HUES48 (cell line): ENCODE measurements around the gene SLC7A9.

Experiments used
- H3K27ac ChIP-seq: one replicate; pipeline ENCODE4 v1.7.0; 2013; ENCODE audit warnings: low read depth, low read length, inconsistent platforms
- H3K27me3 ChIP-seq: 2 replicates; pipeline ENCODE4 v1.6.1; 2013; ENCODE audit warnings: mild to moderate bottlenecking, low read length; ENCODE audit not compliant: control insufficient read depth, insufficient read depth
- H3K36me3 ChIP-seq: 2 replicates; pipeline ENCODE4 v1.6.1; 2013; ENCODE audit warnings: low read length; ENCODE audit not compliant: control insufficient read depth, insufficient read depth
- H3K4me1 ChIP-seq: 2 replicates; pipeline ENCODE4 v1.6.1; 2013; ENCODE audit warnings: mild to moderate bottlenecking, low read length; ENCODE audit not compliant: control insufficient read depth, insufficient read depth
- H3K4me3 ChIP-seq: 2 replicates; pipeline ENCODE4 v1.5.1; 2013; ENCODE audit warnings: mild to moderate bottlenecking, low read depth, low read length
- H3K9ac ChIP-seq: 2 replicates; pipeline ENCODE4 v1.6.1; 2013; ENCODE audit warnings: mild to moderate bottlenecking, low read depth, low read length, moderate library complexity
- H3K9me3 ChIP-seq: 2 replicates; pipeline ENCODE4 v1.6.1; 2013; ENCODE audit warnings: low read length; ENCODE audit not compliant: control insufficient read depth, insufficient read depth

Gene SLC7A9

DNA sequence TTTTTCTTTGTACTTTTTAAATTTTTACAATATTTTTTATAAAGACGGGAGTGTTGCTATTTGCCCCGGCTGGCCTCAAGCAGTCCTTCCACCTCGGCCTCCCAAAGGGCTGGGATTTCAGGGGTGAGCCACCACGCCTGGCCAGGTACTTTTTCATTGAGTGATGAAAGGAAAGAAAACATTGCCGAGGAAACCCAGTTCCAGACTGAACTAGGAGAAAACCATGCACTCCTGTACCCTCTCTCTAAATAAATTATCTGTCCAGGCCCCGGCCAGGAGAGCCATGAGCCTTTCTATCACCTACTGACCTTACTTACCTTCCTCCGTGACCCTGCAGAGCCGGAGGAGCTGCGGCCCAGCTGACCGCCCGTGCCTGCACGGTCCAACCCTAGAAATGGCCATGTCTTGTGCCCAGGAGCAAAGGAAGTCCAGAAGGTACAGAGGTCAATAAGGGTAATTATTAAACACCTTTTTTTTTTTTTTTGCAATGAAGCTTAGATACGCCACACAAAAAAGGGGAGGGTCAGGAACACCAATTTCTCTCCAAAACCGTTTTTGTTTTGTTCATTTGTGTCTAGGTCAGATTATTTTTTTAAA lies at the start of gene SLC7A9:
Gene SLC7A9 (minus strand): TSS at position 399 of the 597 bp plus-strand sequence. CDS start 1,233 bp downstream, outside the sequence.
- no peak within 1 kb of the TSS for H3K4me3 ChIP-seq
- H3K9ac ChIP-seq = no peak within 1 kb of the TSS
- no peak within 1 kb of the TSS for H3K27ac ChIP-seq
- no peaks in the 10 kb centered on the region for H3K36me3 ChIP-seq
- H3K9me3 ChIP-seq = no peaks in the 10 kb centered on the region
- H3K4me1 ChIP-seq = peaks cover 5% of the 10 kb centered on the region; the same call in 1 of the 2 replicates
- H3K27me3 ChIP-seq = no peaks in the 10 kb centered on the region

DNA sequence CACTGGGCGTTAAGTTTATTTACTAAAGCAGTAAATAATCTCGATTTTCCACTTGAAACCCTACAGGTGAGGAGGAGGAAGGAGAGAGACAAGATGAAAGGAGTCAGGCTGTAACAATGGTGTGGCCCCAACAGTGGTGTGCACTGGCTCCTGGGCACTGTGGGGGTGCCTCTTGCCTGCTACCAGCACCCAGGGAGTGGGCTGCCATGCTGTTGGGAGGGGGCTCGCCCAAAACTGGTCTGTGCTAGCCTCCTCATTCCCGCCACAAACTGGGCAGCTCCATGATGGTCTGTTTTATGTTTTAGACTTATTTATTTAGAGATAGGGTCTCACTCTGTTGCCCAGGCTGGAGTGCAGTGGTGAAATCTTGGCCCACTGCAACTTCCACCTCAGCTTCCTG lies 49.8 kb upstream of the SLC7A9 start:
- Histone ChIP-seq H3K4me1 (peaks cover 16% of the 10 kb centered on the region), H3K27me3 (no peaks in the 10 kb centered on the region), H3K9me3 (no peaks in the 10 kb centered on the region), H3K36me3 (peaks cover 10% of the 10 kb centered on the region; the same call in 1 of the 2 replicates), H3K4me3 (no peak overlapping the region), H3K27ac (no peak overlapping the region), H3K9ac (no peak overlapping the region)

DNA sequence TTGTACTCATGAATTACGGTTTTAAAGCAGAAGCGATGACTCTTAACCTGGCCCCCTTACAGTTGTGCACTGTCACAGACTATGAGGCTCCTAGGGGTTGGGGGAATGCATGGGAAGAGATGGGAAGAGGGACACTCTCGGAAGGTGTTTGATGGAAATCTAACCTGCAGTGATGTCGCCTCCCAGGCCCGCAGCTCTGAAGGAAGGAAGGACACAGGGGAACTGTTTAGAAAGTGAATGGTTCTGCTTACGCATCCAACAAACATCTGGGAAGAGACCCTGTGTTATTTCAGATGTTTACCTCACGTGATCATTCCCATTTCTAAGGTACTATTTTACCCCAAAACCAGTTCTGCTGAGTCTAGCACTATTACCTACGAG lies 48.0 kb upstream of the SLC7A9 start:
- Histone ChIP-seq H3K4me1 (peaks cover 16% of the 10 kb centered on the region), H3K9me3 (no peaks in the 10 kb centered on the region), H3K27ac (peak overlapping the region; percentile 76), H3K27me3 (no peaks in the 10 kb centered on the region), H3K9ac (no peak overlapping the region; the same call in 1 of the 2 replicates), H3K36me3 (peaks cover 6% of the 10 kb centered on the region; the same call in 1 of the 2 replicates), H3K4me3 (no peak overlapping the region)

DNA sequence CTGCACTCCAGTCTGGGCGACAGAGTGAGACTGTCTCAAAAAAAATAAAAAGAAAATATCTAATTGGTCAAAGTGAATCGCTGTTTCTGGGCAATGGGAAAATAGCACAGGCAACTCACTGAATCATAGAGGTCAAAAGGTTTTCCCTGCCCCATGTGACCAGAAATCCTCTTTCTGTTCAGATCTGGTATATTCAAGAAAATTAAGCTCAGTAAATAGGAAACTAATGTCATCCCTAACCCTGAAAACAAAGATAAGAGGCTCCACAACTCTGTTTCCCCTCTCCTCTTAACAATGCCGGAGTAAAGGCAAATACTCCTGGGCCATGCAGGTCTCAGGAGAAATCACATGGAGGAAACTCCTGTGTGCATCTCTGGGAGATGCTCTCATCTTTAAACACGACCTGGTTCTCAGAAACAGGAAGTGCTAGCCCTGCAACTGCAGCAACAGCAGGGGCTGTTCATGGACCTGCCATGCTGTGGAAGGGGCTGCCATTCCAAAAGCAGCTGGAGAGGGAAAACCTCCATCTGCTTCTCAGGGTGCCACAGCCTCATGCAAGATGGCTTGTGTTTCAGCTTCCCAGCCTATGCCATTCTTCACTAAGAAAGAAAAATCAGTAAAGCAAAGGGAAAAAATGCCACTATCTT lies 47.5 kb upstream of the SLC7A9 start:
- Histone ChIP-seq H3K36me3 (peaks cover 6% of the 10 kb centered on the region; the same call in 1 of the 2 replicates), H3K9ac (no peak overlapping the region; the same call in 1 of the 2 replicates), H3K27me3 (no peaks in the 10 kb centered on the region), H3K4me3 (no peak overlapping the region), H3K4me1 (peaks cover 16% of the 10 kb centered on the region), H3K27ac (peak overlapping the region; percentile 76), H3K9me3 (no peaks in the 10 kb centered on the region)

DNA sequence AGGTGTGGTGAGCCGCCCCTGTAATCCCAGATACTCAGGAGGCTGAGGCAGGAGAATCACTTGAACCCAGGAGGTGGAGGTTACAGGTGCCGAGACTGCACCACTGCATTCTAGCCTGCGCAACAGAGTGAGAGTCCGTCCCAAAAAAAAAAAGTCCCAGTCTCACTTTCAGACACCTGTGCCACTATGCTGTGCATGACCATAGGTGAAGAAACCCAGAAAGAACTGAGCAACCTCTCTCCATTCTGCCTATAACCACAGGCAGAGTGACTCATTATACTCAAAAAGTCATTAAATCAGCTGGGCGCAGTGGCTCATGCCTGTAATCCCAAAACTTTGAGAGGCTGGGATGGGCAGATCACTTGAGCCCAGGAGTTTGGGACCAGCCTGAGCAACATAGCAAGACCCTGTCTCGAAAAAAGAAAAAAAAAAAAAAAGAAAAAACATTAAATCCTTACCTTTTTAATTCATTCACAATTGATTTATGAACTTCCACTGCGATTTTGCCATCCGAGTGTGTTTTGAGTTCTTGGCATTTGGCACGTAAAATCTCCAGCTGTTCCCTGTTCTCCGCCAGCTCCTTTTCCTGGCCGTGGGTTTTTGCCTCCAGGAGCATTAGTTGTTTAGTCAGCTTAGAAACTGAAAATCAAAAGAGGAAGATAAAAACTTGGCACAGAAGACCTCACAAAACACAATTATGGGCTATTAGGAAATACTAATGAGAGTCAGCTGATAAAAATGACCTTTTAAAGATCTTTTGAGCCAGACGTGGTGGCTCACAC lies 45.5 kb upstream of the SLC7A9 start:
- Histone ChIP-seq H3K9me3 (no peaks in the 10 kb centered on the region), H3K9ac (no peak overlapping the region), H3K27me3 (no peaks in the 10 kb centered on the region), H3K36me3 (peaks cover 6% of the 10 kb centered on the region; the same call in 1 of the 2 replicates), H3K4me1 (peaks cover 16% of the 10 kb centered on the region), H3K4me3 (no peak overlapping the region), H3K27ac (no peak overlapping the region)

- Histone ChIP-seq H3K9ac (no peak overlapping the region), H3K27ac (no peak overlapping the region), H3K36me3 (peaks cover 9% of the 10 kb centered on the region), H3K9me3 (no peaks in the 10 kb centered on the region), H3K4me1 (no peaks in the 10 kb centered on the region), H3K27me3 (no peaks in the 10 kb centered on the region), H3K4me3 (no peak overlapping the region)
These were observed 41.9 kb upstream of the SLC7A9 start for GRCh38 chr19:32911467-32911866.

DNA sequence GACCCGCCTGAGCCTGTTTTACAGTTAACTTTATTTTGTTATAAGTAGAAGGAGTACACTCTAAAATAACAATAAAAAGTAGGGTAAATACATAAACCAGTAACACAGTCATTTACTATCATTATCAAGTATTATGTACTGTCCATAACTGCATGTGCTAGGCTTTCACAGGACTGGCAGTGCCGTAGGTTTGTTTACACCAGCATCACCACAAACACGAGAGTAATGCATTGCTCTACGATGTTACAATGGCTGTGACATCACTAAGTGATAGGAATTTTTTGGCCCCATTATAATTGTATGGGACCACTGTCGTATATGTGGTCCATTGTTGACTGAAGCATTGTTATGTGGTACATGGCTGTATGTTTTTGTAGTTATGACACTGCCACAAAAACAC lies 41.3 kb upstream of the SLC7A9 start:
- H3K27me3 ChIP-seq = no peaks in the 10 kb centered on the region
- no peaks in the 10 kb centered on the region for H3K9me3 ChIP-seq
- no peak overlapping the region for H3K27ac ChIP-seq
- no peaks in the 10 kb centered on the region for H3K4me1 ChIP-seq
- H3K9ac ChIP-seq = no peak overlapping the region
- no peak overlapping the region for H3K4me3 ChIP-seq
- peaks cover 9% of the 10 kb centered on the region for H3K36me3 ChIP-seq

DNA sequence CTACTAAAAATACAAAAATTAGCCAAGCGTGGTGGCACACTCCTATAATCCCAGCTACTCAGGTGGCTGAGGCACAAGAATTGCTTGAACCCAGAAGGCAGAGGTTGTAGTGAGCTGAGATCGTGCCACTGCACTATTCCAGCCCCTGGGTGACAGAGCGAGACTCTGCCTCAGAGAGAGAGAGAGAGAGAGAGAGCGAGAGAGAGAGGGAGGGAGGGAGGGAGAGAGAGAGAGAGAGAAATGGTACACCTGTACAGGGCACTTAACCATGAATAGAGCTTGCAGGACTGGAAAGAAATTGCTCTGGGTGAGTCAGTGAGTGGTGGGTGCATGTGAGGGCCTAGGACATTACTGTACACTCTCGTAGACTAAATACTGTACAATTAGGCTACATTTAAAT lies 40.5 kb upstream of the SLC7A9 start:
- Histone ChIP-seq H3K36me3 (peaks cover 7% of the 10 kb centered on the region), H3K4me1 (no peaks in the 10 kb centered on the region), H3K27ac (no peak overlapping the region), H3K27me3 (no peaks in the 10 kb centered on the region), H3K4me3 (no peak overlapping the region), H3K9me3 (no peaks in the 10 kb centered on the region), H3K9ac (no peak overlapping the region)

- Histone ChIP-seq H3K4me1 (no peaks in the 10 kb centered on the region), H3K9ac (no peak overlapping the region), H3K9me3 (no peaks in the 10 kb centered on the region), H3K27ac (no peak overlapping the region), H3K27me3 (no peaks in the 10 kb centered on the region), H3K36me3 (peaks cover 2% of the 10 kb centered on the region; the same call in 1 of the 2 replicates), H3K4me3 (no peak overlapping the region)
These were observed 39.7 kb upstream of the SLC7A9 start for GRCh38 chr19:32909257-32909656.

GRCh38 chr19:32908641-32909190 lies 39.1 kb upstream of the SLC7A9 start:
- H3K4me3 ChIP-seq = no peak overlapping the region
- H3K27ac ChIP-seq = no peak overlapping the region
- peaks cover 2% of the 10 kb centered on the region; the same call in 1 of the 2 replicates for H3K36me3 ChIP-seq
- H3K27me3 ChIP-seq = no peaks in the 10 kb centered on the region
- no peaks in the 10 kb centered on the region for H3K9me3 ChIP-seq
- no peaks in the 10 kb centered on the region for H3K4me1 ChIP-seq
- H3K9ac ChIP-seq = no peak overlapping the region
